MCF 10A (cell line): ENCODE measurements around the gene NOXO1. TPM values are rescaled to one million over a fixed set of nuclear protein-coding genes. Genes with fewer than 3 reads are reported as not detected.
A peak's percentile ranks its signal among the peaks of the same experiment; 100 is the strongest.
"Not testable (repeated sequence)": the region's sequence is repeated elsewhere in the genome, so short reads cannot be mapped to it uniquely, and the experiment has no call there.

Experiments
- BruUV-seq: library from RNA; stranded (reverse); fragments of 400-500 nt; replicated peaks from 2 replicates; lab custom pipeline; 2021; lab: Mats Ljungman, UMichigan
- CTCF ChIA-PET: fragments of 300-600 bp; sonication (Branson Sonifier 250); formaldehyde crosslinking; extraction: SDS; loops from one replicate; lab custom pipeline; 2021; ENCODE audit warnings: antibody characterized with exemption, inconsistent platforms; lab: Yijun Ruan, JAX
- POLR2A ChIA-PET: fragments of 300-600, 350-650 bp; sonication (Branson Sonifier 250); formaldehyde crosslinking; extraction: SDS; loops from one replicate; lab custom pipeline; 2020; ENCODE audit warnings: antibody characterized with exemption, inconsistent platforms; lab: Yijun Ruan, JAX
- DNase-seq: peaks from one replicate; pipeline ENCODE4 v3.0.0-alpha.2; 2018; ENCODE audit not compliant: unreplicated experiment
- H3K27ac Mint-ChIP-seq: one replicate; pipeline ENCODE4 v1.8.0; 2022; ENCODE audit warnings: mild to moderate bottlenecking, low read depth, mixed read lengths; ENCODE audit not compliant: unreplicated experiment
- H3K27me3 Mint-ChIP-seq: one replicate; pipeline ENCODE4 v1.8.0; 2022; ENCODE audit warnings: mixed read lengths; ENCODE audit not compliant: insufficient read depth, unreplicated experiment
- H3K36me3 Mint-ChIP-seq: one replicate; pipeline ENCODE4 v1.8.0; 2022; ENCODE audit warnings: mild to moderate bottlenecking, moderate library complexity, mixed read lengths; ENCODE audit not compliant: insufficient read depth, unreplicated experiment
- H3K4me1 Mint-ChIP-seq: one replicate; pipeline ENCODE4 v1.8.0; 2022; ENCODE audit warnings: mixed read lengths; ENCODE audit not compliant: insufficient read depth, unreplicated experiment
- H3K4me3 Mint-ChIP-seq: one replicate; pipeline ENCODE4 v1.8.0; 2022; ENCODE audit warnings: mild to moderate bottlenecking, moderate library complexity, mixed read lengths; ENCODE audit not compliant: unreplicated experiment
- H3K9me3 Mint-ChIP-seq: one replicate; pipeline ENCODE4 v1.8.0; 2022; ENCODE audit warnings: mixed read lengths; ENCODE audit not compliant: unreplicated experiment
- intact Hi-C: fragments of 100-400 bp; cut with micrococcal nuclease; formaldehyde crosslinking; loops from 2 replicates; pipeline ENCODE4 v1.14.1; 2022
- total RNA-seq: library from RNA; stranded (reverse); gene quantifications from 2 replicates; pipeline ENCODE4 v1.2.3, GENCODE V29; 2022
- TF ChIP-seq, protein P1 (sequence below): fragments of 200-600 bp; IDR thresholded peaks from one replicate; pipeline ENCODE4 v1.8.0; 2022; ENCODE audit warnings: antibody characterized with exemption, mild to moderate bottlenecking; ENCODE audit not compliant: unreplicated experiment

Gene NOXO1
- total RNA-seq, 1 experiment from 2014 or later: 1.1 TPM

DNA sequence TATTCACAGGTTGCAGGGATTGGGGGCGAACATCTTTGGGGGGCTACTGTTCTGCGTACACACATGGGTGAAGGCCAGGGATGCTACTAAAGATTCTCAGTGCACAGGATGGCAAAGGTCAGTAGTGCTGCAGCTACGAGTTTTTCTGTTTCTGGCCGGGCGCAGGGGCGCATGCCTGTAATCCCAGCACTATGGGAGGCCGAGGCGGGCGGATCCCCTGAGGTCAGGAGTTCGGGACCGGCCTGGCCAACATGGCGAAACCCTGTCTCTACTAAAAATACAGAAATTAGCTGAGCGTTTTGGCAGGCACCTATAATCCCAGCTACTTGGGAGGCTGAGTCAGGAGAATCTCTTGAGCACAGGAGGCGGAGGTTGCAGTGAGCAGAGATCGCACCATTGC lies 32.3 kb upstream of the NOXO1 start:
- H3K9me3 Mint-ChIP-seq: no peaks in the 10 kb centered on the region
- DNase-seq: no peak
- peaks cover 6% of the 10 kb centered on the region for H3K4me1 Mint-ChIP-seq
- ChIA-PET CTCF (interaction anchor here (1.5 to 2.1 kb wide), 3 partner anchors 9 to 133 kb away, joined by 3 to 11 read pairs (median 11); no protein-coding TSS in a partner anchor), POLR2A (interaction anchor here (1.0 to 2.4 kb wide), 4 partner anchors 34 to 139 kb away, joined by 3 to 14 read pairs (median 7); partner anchors contain the start of genes NTHL1 and TSC2)
- BruUV-seq: no TSS peak
- TF ChIP-seq, protein P1, sequence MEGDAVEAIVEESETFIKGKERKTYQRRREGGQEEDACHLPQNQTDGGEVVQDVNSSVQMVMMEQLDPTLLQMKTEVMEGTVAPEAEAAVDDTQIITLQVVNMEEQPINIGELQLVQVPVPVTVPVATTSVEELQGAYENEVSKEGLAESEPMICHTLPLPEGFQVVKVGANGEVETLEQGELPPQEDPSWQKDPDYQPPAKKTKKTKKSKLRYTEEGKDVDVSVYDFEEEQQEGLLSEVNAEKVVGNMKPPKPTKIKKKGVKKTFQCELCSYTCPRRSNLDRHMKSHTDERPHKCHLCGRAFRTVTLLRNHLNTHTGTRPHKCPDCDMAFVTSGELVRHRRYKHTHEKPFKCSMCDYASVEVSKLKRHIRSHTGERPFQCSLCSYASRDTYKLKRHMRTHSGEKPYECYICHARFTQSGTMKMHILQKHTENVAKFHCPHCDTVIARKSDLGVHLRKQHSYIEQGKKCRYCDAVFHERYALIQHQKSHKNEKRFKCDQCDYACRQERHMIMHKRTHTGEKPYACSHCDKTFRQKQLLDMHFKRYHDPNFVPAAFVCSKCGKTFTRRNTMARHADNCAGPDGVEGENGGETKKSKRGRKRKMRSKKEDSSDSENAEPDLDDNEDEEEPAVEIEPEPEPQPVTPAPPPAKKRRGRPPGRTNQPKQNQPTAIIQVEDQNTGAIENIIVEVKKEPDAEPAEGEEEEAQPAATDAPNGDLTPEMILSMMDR: no peak
- no peaks in the 10 kb centered on the region for H3K36me3 Mint-ChIP-seq
- intact Hi-C loops: no loop called here
- H3K27ac Mint-ChIP-seq: no peak overlapping the region
- no peaks in the 10 kb centered on the region for H3K27me3 Mint-ChIP-seq
- no peak overlapping the region for H3K4me3 Mint-ChIP-seq

DNA sequence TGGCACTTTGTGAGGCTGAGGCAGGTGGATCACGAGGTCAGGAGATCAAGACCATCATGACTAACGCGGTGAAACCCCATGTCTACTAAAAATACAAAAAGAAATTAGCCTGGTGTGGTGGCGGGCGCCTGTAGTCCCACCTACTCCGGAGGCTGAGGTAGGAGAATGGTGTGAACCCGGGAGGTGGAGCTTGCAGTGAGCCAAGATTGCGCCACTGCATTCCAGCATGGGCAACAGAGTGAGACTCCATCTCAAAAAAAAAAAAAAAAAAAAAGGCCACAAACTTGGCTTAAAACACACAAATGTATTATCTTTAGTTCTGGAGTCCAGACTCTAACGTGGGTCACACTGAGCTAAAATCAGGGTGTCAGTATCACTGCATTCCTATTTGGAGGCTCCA lies 30.5 kb upstream of the NOXO1 start:
- ChIA-PET CTCF (interaction anchor here (0.6 to 1.6 kb wide), 5 partner anchors 16 to 1305 kb away, joined by 3 to 4 read pairs (median 3); no protein-coding TSS in a partner anchor), POLR2A (interaction anchor here (0.7 to 2.3 kb wide), 5 partner anchors 47 to 143 kb away, joined by 3 to 13 read pairs (median 6); partner anchors contain the start of genes RPS2 and TRAF7)
- H3K27me3 Mint-ChIP-seq, H3K4me3 Mint-ChIP-seq, H3K36me3 Mint-ChIP-seq, BruUV-seq, H3K9me3 Mint-ChIP-seq, DNase-seq, intact Hi-C loops: not testable (repeated sequence)
- H3K27ac Mint-ChIP-seq: peak overlapping the region; percentile 35
- peaks cover 14% of the 10 kb centered on the region for H3K4me1 Mint-ChIP-seq

DNA sequence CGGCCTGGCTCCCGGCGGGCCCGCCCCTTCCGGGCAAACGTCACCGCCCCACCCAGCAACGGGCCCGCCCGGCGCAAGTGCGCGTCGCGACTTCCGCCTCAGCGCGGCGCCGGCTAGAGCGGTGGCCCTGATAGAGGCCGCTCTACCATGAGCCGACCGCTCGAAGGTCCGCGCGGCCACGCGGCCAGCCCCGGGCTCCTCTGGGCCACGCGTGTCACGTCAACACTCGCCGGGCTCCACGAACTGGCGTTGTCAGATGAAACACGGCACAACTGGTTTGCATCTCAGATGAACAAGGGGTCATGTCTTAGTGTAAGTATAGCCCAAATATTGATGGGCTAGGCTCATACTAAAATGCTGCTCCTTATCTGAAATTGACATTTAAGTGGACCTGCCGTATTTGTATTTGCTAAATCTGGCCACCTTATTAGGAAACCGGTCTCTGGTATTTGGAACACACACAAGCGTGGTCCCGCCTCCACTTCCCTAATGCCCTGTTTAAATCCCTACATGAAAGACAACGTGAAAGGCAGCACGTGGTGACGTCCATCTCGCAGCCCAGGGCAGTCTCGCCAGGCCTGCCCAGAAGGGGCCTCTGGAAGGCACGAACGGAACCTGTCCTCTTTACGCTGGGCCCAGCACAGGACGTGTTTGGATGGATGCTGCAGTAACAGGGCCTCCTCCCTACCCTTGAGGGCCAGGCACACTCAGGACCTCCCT lies 28.7 kb upstream of the NOXO1 start, which contains the start of gene ZNF598:
ZNF598 (minus strand) TSS at position 31 of the 720 bp plus-strand sequence.
- peak within 1 kb of the TSS; percentile 79 for H3K4me3 Mint-ChIP-seq
- intact Hi-C loops: no loop called here
- H3K27me3 Mint-ChIP-seq: no peaks in the 10 kb centered on the region
- TF ChIP-seq, protein P1: no peak
- ChIA-PET CTCF (interaction anchor here (0.9 kb wide), 1 partner anchor 13 kb away, joined by 4 read pairs; no protein-coding TSS in a partner anchor), POLR2A (interaction anchor here (0.8 to 4.2 kb wide), 13 partner anchors 14 to 236 kb away, joined by 3 to 72 read pairs (median 13); partner anchors contain the start of genes GFER, NDUFB10, NHERF2 and NTHL1)
- peak within 1 kb of the TSS; percentile 97 for H3K27ac Mint-ChIP-seq
- DNase-seq: peak; percentile 86
- no peaks in the 10 kb centered on the region for H3K9me3 Mint-ChIP-seq
- H3K4me1 Mint-ChIP-seq: peaks cover 17% of the 10 kb centered on the region
- peaks cover 18% of the 10 kb centered on the region for H3K36me3 Mint-ChIP-seq
- BruUV-seq: TSS peak; percentile 85

DNA sequence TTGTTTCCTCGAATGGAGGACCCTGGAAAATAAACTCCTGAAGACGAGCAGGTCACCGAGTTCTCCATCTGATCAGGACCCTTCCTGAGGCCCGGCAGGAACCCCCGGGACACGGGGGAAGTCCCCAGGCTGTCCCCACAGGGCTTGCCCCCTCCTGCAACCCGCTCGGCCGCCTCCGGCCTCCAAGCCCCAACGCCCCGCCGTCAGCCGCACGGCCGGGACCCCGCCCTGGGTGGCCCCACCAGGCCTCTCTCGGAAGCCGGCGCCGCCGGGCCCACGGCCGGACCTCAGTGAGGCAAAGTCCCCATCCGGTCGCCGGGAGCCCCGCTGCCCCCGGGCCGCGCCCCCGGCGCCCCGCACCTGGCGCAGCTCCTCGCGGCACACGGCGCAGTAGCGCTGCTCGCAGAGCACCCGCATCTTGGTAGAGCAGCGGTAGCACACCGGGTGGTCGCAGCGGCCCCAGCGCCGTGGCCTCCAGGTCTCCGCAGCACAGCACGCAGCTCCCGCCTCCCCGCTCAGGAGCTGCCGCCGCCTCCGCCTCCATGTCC lies 28.0 kb upstream of the NOXO1 start:
- ChIA-PET POLR2A (interaction anchor here (0.8 to 4.2 kb wide), 27 partner anchors 10 to 506 kb away, joined by 3 to 72 read pairs (median 6); partner anchors contain the start of genes ECI1, GFER, NDUFB10 and NHERF2), CTCF (interaction anchor here (0.6 to 1.8 kb wide), 4 partner anchors 14 to 131 kb away, joined by 3 to 9 read pairs (median 4); no protein-coding TSS in a partner anchor)
- Mint-ChIP-seq H3K4me3 (peak overlapping the region; percentile 79), H3K36me3 (peaks cover 23% of the 10 kb centered on the region), H3K9me3 (no peaks in the 10 kb centered on the region), H3K27me3 (no peaks in the 10 kb centered on the region), H3K4me1 (peaks cover 17% of the 10 kb centered on the region), H3K27ac (peak overlapping the region; percentile 97)
- no peak for DNase-seq
- TF ChIP-seq, protein P1: no peak
- BruUV-seq: no TSS peak
- intact Hi-C loops: no loop called here
